ENCODE results near the gene ADM2.

ADM2 gene

GRCh38 chr22:50445880-50446707 lies 35.2 kb upstream of the ADM2 start:
- DNase-seq: no peak

- no peak for DNase-seq
Observed at GRCh38 chr22:50446708-50447575, 34.4 kb upstream of the ADM2 start.

DNA sequence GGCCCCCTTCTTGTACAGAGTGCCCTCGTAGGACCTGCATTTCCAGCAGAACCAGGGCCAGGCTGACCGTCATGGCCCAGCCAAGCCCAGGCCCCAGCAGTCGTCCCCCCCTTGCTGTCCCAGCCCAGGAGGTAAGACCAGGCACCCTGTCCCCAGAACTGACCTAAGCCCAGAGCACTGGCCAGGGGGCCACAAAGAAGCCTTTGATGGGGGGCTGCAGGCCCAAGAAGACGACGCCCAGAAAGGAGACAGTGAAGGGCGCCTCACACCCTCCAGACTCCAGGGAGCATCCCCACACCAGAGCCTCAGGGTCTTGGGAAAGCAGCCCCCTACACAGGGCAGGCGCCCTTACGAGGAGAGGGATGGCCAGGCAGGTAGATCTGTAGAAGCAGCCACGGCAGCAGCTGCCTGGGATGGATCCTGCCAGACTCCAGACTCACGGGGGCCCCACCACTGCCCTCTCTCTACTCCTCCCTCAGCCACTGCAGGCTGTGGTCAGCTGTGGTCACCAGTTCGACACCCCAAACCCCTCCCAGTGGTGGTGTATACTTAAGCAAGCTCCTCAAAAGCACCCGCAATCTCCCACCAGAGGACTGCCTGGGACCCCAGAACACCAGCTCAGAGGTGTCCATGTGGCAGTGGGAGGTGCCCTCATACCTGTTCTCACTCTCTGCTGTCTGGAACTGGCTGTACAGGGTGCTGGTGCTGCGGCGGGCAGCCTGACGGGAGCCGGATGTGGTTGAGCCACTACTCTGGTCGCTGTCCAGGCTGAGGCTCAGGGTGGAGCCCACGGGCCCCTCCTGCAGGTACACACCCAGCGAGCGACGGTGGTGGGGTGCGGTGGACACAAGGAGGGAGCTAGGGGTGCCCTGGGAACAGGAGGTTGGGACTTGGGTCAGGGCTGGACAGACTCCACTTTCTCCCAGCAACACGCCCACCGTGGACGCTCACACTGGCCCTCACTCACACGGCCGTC lies 33.5 kb upstream of the ADM2 start:
- no peak for DNase-seq

GRCh38 chr22:50452649-50453048 lies 28.7 kb upstream of the ADM2 start:
- no peak for DNase-seq

DNA sequence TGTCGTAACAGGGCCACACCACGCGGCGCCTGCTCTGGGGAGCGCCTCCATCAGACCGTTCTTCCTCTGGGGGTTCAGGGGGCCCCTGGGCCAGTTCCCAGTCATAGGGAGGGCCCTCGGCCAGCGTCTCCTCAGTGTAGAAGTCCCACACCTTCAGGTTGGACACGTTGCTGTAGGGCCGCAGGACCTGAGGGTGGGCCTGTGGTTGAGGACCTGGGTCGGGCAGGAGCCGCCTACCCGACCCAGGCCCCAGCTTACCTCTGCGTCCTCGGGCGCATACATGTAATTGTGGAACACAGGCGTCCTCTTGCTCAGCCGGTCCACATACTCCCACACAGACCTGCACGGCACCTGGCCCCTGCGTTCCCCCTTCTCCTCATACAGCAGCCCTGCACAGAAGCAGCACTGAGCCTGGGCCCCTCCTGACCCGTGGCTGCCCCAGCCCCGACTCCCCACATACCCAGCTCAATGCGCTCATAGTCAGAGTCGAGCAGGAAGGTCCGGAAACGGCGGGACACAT lies 26.7 kb upstream of the ADM2 start:
- no peak for DNase-seq

GRCh38 chr22:50455201-50455600 lies 26.1 kb upstream of the ADM2 start:
- DNase-seq: no peak

DNA sequence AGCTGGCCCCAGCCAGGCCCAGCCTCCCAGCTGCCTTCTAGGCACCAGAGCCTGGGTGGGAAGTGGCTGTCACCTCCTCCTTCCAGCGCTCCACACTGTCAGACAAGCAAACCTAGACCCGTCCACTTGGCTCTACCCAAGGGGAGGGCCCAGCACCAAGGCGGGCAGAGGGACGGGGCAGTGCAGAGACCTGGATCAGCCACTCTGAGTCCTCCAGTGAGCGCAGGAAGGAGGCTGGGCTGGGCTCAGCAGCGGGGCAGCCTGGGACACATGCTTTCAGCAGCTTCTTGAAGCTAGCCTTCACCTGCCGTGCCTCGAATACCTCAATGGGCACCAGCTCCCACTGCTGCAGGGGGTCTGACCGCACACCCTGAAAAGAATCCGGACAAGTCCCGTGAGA lies 25.3 kb upstream of the ADM2 start:
- DNase-seq: no peak

GRCh38 chr22:50456466-50457234 lies 24.7 kb upstream of the ADM2 start:
- no peak for DNase-seq

- no peak for DNase-seq
Observed at GRCh38 chr22:50459016-50459415, 22.3 kb upstream of the ADM2 start.

GRCh38 chr22:50459496-50460140 lies 21.7 kb upstream of the ADM2 start:
- no peak for DNase-seq

DNA sequence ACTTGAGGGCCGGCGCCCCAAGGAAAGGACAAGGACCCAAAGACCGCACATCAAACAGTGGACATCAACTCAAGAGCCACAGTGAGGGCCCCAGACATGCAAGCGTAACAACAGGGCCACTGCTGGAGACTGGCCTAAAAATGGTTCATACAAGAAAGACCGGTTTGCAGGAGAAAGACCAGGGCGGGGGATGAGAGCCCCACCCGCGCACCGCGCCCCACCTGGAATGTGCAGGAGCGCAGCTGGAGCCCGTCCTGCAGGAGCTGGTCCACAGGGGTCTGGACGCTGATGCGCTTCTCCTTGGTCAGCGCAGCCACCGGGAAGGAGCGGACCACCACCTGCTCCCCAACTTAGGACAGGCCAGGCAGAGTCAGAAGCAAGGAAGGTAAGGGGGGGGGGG lies 20.4 kb upstream of the ADM2 start:
- no peak for DNase-seq

DNA sequence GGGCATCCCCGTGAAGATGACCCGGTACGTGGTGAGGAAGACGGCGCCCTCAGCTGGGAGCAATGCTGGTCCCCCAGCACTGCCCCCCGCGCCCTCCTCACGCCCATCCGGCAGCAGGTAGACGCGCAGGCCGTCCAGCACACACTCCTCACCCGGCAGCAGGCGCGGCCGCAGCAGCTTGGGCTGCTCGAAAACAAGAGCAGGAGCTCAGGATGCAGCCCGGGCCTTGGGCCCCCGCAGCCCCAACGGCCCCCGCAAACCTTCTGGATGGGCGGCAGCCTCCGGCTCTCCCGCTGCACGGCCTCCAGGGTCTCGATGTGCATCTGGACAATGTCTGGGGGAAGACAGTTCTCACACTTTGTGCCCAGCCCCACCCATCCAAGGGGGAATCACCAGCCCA lies 19.8 kb upstream of the ADM2 start:
- no peak for DNase-seq

DNA sequence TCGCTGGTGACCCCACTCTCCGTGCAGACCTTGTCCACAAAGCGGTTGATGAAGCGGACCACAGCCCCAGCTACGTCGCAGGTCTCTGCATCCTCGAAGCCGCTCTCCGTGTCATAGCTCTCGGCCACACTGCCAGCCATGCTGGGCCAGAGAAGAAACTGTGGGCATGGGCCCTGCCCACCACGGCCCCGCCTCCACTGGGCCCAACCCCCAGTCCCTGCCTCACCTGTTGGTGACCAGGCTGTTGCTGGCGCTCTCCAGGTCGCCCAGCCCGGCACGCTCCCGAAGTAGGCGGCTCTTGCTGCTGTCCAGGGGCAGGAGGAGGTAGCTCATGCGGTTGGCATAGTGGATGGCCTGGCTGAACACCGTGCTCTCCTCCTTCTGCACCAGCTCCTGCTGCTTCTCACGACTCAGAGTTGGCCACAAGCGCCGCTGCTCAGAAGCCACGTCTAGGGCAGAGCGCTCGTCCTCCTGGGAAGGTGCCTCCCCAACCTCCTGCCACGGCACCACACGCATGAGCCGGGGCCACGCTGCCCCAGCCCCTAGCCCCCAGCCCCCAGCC lies 19.3 kb upstream of the ADM2 start:
- no peak for DNase-seq

DNA sequence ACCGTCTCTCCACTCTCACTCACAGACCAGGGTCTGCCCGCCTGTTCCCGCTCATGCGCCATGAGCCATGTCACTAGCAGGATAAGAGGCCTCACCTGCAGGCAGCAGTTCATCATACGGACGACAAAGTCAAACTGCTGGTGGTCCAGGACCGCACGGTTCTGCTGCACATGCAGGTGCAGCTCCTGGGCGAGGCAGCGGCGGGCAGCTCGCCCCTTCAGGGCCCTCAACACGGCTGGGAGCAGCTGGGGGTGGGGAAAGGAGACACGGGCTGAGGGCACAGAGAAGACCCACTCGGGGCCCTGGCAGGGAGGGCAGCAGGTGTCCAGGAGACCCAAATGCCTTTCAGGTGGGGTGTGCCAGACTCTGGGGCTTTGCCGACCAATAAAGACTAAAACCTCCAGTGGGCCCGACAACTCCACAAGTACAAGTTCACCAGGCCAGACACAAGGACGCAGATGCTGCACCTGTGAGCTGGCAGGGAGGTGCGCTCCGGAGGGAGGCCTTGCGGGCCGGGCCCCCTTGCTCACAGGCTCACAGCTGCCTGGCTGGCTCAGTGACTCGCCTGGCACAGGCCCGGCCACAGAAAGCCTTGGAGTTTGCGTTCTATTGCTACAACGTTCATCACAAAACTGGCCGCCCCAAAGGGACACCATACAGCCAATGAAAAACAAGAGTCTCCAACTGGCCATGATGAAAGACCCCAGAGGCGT lies 18.0 kb upstream of the ADM2 start:
- no peak for DNase-seq

- no peak for DNase-seq
Observed at GRCh38 chr22:50464451-50464850, 16.9 kb upstream of the ADM2 start.

- DNase-seq: no peak
Observed at GRCh38 chr22:50465066-50465930, 16.0 kb upstream of the ADM2 start.

- no peak for DNase-seq
Observed at GRCh38 chr22:50467341-50467740, 14.0 kb upstream of the ADM2 start.

GRCh38 chr22:50467773-50468440 lies 13.4 kb upstream of the ADM2 start:
- no peak for DNase-seq

GRCh38 chr22:50468626-50469025 lies 12.7 kb upstream of the ADM2 start:
- DNase-seq: no peak

Data from NCI-H1436 (cell line).